HG02884 (cell line): Measurements from ENCODE around the gene RAPH1.
"Not testable (repeated sequence)": the region's sequence is repeated elsewhere in the genome, so short reads cannot be mapped to it uniquely, and the experiment has no call there.

Source experiments
- ATAC-seq: cut with Tn5 transposase; IDR thresholded peaks from one replicate; pipeline ENCODE4 v1.9.1; 2021; ENCODE audit warnings: mild to moderate bottlenecking, moderate library complexity; ENCODE audit not compliant: unreplicated experiment

Gene RAPH1

DNA sequence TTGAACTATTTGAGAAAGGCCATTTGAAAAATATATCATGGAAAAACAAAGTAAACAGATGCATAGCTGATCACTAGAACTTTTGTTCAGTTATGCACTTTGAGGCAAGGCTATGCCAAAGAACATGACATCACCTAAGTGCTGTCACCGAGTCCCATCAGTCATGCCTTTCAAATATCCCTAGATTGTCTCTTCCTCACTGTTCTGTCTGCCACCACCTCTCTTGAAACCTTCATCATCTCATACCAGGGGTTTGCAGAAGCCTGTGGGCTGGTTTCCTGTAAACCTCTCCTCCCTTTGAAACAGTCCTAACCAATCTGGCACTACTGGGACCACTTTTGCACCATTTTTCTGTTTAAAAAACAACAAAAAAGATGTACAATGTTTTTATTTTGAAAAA, 12.3 kb upstream of the RAPH1 start:
- ATAC-seq = no peak

DNA sequence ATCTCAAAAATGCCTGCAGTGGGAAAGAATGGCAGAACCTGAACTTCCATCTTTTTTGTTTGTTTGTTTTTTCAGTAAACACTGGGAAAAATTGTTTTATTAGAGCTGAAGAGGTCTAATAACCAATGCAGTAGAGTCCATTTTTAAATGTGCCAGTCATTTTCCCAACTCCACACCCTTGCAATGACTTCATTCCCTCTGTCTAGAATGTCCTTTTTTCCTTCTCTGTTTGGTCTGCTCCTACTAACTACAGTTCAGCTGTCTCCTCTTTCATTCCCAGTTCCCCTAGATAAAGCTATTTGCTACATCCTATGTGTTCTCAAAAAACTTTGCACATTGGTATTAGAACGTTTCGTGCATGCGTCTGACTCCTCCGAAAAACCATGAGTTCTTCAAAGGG, 9.3 kb upstream of the RAPH1 start:
- ATAC-seq = no peak

DNA sequence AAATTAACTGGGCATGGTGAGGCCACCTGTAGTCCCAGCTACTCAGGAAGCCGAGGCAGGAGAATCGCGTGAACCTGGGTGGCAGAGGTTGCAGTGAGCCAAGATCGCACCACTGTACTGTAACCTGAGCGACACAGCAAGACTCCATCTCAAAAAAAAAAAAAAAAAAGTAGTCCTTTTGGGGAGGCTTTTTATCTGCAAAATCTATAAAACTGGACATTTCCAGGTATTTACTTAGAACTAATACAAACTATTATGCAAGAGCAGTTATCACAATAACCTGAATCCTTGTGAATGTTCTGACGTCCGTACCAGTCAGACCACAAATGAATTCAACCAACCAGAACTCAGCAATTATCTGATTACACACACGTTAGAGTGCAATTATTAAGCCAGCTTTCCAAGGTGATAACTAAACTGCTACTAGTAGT, 8.8 kb upstream of the RAPH1 start:
- no peak for ATAC-seq

DNA sequence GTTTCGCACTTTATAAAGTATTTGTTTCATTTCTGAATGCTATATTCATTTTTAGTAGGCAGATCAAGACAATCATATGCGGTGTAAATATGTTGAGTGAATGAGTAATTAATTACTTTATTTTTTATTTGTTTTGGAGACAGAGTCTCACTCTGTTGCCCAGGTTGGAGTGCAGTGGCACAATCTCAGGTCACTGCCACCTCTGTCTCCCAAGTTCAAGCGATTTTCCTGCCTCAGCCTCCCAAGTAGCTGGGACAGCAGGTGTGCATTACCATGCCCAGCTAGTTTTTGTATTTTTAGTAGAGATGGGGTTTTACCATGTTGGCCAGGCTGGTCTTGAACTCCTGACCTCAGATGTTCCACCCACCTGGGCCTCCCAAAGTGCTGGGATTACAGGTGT, 5.5 kb upstream of the RAPH1 start:
- not testable (repeated sequence) for ATAC-seq

DNA sequence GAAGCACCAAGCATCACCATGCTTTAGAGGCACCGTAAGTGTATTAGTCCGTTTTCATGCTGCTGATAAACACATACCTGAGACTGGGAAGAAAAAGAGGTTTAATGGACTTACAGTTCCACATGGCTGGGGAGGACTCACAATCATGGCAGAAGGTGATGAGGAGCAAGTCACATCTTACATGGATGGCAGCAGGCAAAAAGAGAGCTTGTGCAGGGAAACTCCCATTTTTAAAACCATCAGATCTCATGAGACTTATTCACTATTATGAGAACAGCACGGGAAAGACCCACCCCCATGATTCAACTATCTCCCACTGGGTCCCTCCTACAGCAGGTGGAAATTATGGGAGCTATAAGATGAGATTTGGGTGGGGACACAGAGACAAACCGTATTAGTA, 3.1 kb upstream of the RAPH1 start:
- not testable (repeated sequence) for ATAC-seq

DNA sequence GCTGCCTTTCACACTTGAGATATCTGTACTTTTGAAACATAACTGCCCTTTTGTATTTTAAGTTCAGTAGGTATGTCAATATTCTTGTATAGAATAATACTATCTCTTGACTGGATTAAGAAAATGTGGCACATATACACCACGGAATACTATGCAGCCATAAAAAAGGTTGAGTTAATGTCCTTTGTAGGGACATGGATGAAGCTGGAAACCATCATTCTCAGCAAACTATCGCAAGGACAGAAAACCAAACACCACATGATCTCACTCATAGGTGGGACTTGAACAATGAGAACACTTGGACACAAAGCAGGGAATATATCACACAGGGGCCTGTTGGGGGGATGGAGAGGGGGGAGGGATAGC, 1.5 kb upstream of the RAPH1 start:
- not testable (repeated sequence) for ATAC-seq

DNA sequence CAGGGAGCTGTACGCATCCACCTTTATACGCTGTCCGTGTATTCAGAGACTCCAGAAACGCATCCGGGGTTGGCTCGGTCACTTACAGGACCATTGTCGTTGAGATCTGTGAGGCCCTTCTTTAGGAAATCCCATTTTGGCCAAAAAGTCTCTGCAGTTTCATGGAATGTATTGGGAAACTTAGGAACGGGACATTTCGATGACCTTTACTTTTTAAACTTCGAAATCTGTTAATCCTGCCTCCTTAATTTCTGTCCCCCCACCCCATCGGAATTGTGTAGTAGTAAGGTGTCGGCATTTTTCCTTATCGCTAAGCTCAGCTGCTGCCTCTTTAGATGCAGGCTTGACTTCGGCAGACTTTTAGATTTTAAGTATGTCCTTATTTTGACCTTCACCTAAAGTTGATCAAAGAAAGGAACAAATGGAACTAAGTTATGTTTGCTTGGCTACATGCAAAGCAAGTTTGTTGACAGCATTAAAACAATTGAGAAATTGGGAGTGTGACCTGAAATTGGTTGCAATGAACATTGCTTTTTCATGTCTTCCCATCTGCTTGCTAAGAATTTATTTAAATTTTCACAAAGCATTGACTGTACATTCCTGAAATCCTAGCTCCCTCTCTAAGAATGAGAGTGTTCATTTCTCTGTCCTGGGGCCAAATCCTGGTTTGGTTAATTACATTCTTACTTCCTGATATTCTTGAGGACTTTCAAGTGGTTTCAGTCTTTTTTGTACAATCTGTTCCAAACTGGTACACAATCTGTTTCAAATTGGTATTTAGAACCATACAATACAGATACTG, 884 bp upstream of the RAPH1 start:
- ATAC-seq = no peak

DNA sequence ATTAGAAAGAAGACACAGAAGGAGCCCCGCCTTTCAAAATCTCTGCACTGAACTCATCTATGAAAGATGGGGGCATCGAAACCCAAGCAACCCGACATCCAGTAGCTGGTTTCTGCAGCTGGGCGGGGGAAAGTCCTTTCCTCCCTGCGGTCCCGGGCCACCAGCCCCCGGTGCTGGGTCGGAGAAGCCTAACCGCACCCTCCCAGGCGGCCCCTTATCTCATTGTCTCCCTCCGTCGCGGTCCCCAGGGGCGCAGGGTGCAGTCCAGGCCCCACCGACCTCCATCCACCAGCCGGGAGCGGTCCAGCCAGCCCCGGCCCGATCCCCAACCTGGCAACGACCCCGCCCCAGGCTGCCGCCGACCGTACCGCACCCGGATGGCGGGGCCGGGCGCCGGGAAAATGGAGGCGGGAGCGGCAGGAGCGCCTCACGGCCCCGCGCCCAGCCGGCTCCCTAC, 452 bp downstream of the RAPH1 start:
- ATAC-seq = peak; percentile 37

DNA sequence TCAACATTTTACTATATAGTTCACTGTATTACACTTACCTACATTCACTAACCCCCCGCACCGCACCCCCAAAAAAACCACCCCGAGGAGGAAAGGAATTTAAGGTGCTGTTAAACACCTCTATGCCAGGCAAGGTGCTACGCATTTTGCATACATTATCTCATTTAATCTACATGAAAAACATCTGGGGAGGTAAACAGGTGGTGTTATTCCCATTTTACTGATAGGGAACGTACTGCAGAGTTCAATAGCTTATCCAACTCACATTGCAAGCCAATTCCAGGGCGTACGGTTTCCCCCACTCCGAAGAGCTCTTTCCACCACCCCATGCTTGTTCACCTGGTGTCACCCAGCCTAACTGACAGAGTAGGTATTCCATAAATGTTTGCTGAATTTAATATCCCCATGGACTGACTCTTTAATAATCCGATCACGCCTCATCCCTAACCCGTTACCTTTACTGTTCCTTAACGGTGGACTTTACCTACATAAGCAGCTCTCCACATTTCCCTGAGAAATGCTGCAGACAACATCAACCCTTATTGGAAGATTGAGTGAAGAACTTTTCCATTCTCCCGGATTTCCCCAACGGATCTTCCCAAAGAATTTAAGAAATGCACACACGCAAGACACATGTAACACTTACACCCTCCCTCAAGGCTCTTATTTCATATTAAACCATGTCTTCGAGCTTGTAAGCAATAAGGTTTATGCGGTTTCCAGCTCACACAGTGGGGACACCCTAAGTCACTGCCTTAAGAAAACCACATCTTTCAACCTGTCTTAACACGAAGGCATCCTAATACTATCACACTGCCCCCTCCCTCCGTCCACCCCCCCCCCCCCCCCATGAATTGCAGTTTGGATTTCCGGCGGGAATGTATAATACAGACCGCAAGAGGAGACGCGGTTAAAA, 1.2 kb downstream of the RAPH1 start:
- no peak for ATAC-seq

DNA sequence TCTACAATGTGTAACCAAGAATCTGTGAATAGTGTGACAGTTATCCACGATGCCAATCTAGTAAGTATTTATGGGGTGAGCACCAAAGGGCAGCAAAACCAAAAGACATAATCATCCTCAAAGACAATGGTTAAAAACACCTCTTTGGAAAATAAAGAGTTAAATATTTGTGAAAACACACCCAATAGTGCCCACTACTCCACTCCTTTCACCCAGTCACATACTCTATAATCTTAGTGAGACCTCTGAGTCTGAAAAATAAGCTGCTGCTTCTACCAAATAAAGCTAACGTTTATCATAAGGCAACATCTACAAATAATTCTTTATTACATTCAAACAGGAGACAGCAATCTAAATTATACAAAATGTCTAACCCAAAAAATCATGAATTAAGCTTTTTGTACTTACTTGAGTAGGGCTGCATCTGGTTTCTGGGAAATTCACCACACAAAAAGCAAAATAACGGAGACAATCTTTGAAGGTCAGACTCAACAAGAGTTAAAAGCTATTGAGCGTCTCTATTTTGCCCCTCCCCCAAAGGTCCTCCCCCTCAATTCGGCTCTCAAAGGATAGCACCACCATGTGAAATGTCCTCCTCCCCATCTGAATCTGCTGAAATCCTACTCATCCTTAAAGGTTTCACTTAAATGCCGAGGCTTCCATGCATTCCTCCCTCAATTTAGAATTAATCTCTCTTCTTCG, 2.0 kb downstream of the RAPH1 start:
- ATAC-seq = no peak

DNA sequence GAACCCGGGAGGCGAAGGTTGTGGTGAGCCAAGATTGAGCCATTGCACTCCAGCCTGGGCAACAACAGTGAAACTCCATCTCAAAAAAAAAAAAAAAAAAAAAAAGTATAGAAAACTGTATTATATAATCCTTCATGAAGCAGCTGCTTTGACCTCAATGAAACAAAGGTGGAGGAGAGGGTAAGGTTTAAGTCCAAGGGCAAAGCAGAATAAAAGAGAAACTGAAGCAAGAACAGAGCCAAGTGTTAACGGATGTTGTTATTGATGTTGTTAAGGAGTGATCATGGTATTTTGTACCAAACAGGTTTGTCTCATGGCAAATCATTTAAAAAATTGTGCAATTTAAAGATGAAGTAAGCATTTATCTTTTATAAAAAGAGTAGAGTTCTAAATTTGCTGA, 7.4 kb downstream of the RAPH1 start:
- no peak for ATAC-seq

DNA sequence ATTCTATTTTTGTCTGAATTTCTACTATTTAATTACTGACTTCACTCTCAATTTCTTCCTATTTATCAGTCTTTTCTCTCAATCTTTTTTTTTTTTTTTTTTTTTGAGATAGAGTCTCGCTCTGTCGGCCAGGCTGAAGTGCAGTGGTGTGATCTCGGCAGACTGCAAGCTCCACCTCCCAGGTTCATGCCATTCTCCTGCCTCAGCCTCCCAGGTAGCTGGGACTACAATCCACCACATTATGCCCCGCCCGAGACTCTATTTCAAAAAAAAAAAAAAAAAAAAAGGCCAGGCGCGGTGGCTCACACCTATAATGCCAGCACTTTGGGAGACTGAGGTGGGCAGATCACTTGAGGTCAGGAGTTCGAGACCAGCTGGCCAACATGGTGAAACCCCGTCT, 21.8 kb downstream of the RAPH1 start:
- not testable (repeated sequence) for ATAC-seq

DNA sequence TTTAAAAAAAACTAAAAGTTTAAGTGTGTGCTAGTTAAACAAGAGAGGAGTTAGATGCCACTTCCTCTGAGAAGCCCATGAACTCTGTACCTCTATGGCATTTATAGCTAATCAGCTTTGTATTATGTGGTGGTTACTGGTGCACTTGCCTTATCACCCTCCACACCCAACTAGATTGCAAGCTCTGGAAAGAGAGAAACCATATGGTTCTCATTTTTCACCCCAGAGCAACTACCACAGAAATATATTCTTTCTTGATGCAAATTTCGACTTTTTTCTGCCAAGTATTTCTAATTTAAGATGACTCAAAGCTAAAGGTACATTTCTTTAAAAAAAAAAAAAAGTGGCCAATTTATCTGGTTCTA, 24.2 kb downstream of the RAPH1 start:
- no peak for ATAC-seq

DNA sequence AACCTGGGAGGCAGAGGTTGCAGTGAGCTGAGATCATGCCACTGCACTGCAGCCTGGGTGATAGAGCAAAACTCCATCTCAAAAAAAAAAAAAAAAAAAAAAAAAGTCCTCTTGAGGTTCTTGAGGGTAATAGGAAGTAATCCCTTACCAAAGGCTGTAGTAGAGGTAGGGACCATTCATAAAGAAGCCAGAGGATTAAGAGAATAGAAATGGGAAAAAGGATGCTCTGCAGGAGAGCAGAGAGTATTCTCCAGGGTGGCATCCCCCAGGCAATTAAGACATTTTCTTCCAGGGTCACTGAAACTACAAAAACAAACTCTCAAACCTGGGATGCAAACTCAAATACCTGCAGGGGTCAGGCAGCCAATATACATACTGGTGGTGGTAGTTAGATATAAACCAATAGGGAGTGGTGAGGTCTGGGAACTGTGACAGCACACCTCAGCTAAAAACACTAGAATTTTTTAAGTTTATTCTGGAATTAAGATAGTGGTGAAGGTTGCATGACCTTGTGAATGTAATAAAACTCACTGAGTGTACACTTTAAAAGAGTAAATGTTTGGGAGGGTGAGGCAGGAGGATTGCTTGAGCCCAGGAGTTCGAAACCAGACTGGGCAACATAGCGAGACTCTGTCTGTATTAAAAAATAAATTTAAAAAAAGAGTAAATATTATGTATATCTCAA, 24.7 kb downstream of the RAPH1 start:
- no peak for ATAC-seq

DNA sequence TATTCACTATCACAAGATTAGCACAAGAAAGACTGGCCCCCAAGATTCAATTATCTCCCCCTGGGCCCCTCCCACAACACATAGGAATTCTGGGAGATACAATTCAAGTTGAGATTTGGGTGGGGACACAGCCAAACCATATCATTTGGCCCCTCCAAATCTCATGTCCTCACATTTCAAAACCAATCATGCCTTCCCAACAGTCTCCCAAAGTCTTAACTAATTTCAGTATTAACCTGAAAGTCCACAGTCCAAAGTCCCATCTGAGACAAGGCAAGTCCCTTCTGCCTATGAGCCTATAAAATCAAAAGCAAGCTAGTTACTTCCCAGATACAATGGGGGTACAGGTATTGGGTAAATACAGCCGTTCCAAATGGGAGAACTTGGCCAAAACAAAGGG, 31.6 kb downstream of the RAPH1 start:
- not testable (repeated sequence) for ATAC-seq

DNA sequence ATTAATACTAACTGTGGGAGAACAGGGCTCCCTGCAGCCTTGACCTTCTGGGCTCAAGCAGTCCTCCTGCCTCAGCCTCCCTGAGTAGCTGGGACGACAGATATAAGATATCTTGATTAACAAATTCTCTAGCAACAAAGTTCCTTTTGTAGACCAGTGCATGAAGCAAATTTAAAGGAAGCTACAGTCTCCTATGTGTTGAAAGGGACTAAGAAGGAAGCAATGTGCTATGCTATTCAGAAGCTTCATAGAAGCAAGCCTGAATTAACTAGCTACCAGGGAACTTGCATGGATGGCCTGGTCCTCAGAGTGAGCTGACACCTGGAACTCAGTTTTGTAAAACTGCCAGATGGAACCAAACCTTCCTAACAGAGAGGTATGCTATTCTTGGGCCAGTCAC, 33.2 kb downstream of the RAPH1 start:
- ATAC-seq = no peak

DNA sequence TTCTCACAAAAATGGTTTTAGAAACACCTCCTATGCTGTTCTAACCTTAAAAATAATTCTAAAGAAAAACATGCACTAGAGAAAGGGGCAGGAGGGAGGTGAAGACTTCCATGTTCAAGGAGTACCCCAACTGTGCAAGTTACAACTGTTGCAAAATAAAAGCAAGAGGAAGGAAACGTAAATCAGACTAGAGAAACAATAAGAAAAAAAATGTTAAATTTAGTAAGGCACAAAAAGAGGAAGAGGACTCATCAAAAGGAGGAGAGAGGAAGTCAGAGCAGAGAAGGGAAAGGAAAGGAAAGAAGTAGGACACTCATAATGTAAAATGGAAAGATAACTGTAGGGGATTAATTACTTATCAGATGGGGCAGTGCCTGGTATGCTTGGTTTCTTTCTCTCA, 34.1 kb downstream of the RAPH1 start:
- ATAC-seq = no peak

DNA sequence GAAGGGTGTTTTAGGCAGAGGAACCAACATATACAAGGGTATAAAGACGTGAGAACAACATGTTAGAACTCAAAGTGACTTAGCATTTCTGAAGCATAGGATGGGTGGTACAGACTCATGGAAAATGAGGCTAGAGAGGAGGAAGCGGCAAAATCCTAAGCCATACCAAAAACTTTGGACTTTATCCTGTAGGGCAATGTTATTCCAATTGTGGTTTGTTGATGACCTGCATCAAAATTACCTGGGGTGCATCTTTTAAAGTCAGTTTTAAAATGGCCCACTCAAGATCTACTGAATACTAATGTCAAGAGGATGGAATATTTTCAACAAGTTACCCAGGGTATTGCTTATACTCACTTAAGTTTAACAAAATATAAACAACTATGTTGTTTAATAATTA, 34.8 kb downstream of the RAPH1 start:
- no peak for ATAC-seq

DNA sequence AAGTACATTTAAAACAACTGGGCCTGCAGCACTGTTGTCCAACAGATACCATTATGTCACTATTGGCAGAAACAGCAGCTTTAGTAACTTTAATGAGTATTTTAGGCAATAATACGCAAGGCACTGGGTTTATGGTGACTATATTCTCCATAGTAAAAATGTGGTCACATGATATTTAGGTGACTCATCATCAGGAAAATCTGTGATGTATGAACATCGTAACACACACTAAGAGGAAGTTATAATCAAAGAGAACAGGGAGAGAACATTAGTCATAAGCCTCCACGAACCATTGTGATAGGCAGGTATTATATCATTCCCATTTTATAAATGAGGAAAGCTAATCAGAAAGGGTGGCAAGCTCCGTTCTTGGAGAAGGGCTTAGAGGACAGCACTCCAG, 36.9 kb downstream of the RAPH1 start:
- ATAC-seq = no peak

DNA sequence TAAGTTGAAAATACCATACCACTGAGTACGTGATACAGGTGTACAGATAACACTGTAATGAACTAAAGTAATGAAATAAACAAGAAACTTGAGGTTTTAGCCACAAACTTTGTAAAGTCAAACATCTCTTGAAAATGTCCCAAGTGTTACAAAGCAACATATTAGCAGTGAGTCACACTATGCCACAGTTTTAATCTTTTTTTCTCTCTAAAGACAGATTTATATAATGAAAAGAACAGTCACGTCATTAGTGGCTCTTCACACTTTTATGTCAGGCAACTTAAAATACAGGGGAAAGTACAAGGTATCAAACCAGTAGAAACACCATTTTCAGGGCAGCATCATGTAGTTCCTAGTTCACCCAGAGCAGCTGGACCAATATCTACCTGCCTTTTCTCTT, 42.1 kb downstream of the RAPH1 start:
- ATAC-seq = no peak

DNA sequence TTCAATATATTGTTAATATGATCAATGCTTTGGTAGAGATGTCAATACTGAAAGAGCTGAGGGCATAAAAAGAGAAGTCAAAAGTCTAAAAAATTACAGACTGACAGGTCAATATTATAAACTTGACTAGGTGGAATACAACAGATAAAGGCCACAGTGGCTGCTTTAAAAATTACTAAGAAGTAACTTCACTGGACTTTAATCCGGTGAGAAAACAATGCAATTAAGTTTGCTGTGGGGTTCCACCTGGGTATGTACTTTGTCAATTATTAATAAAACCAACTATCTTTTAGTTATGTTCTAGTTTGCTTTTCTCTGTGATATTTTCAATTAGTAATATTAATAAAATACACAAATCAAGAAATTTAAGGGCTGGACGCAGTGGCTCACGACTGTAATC, 44.7 kb downstream of the RAPH1 start:
- ATAC-seq = no peak
